Hematopoietic multipotent progenitor cell treated with erythropoietin and hydrocortisone succinate and interleukin-3 and kit ligand, for 6 days (in vitro differentiated cells): ENCODE results near the gene PPP1R14C.

Experiments
- DNase-seq: peaks from one replicate; pipeline ENCODE4 v3.0.0-alpha.2; 2015

The PPP1R14C gene

DNA sequence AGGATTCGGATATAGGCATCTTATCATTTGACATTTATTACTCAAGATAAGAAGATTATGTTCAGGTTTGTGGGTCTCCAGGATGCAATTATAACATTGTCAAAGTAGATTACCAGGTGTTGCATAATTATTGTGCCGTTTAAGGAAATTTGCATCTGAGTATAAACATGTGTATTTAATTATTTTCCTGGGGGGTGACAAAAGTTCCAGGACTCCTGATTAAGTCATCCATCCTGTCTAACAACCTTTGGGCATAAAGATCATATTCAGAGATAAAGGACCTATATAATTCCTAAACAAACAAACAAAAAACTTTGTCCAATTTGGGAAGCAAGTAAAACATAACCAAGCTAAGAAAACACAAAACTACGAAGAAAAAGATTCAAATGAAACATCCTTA lies 3.3 kb upstream of the PPP1R14C start:
- DNase-seq: no peak

GRCh38 chr6:150140236-150140969 lies 2.4 kb upstream of the PPP1R14C start:
- no peak for DNase-seq

DNA sequence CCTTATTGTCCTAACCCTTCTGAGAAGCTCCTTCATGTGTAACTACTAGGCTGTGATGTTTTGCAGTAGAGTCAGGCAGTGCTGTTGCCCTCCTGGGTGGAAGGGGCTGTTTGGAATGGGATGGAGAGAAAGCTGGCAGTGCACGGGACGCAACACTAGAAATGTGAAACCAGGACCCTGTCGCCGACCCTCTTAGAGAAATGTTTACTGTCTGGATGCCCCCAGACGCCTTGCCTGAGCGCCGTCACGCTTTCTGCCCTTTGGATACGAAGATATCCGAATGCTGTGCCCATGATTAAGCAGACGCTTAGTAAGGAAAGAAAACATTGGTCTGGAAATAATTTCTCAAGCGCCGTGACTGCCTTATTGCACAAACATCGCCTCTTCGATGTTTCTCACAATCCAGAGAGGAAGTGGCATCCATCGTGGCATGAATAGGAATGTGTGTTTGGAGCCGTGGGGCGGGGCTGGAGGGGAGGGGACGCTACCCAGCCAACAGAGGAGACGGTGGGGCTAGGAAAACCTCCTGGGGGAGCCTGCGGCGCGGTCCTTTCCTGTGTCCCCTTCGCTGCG lies 661 bp upstream of the PPP1R14C start:
- no peak for DNase-seq

DNA sequence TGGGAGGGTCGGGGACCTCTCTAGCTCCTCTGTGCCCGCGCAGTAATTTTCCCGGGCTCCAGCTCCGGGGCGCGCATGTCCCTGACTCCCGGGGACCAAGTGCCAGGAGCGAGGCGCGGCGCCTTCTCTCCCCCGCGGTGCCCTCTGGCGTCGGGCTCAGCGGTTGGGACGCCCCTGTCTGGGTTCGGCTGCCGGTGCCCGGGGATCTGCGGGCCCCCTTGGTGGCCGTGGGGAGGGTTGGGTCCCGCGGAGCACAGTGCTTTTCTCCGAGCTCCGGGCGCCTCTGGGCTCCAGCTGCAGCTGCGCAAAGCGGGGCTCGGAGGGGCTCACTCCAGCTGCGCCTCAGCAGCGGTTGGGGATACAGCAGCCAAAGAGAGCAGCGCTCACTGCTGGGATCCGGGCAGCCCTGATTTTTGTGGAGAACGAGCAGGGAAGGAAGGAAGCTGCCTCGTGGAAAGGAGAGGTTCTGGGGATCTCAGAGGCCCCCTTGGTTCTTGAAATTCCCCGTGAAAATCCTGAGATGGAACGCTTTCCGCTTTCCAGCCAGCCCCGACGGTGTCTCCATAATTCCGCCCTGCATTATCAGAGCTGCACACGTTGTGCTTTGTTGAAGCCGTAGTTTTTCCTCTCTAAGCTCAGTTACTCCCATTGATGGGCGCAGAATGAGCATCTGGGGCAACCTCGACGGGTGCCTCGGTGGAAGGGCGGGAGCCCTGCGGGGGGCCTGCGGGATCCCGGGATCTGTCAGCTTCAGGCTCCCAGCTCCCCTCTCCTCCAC lies 861 bp downstream of the PPP1R14C start:
- DNase-seq: no peak

GRCh38 chr6:150144294-150144868 lies 1.5 kb downstream of the PPP1R14C start:
- no peak for DNase-seq

DNA sequence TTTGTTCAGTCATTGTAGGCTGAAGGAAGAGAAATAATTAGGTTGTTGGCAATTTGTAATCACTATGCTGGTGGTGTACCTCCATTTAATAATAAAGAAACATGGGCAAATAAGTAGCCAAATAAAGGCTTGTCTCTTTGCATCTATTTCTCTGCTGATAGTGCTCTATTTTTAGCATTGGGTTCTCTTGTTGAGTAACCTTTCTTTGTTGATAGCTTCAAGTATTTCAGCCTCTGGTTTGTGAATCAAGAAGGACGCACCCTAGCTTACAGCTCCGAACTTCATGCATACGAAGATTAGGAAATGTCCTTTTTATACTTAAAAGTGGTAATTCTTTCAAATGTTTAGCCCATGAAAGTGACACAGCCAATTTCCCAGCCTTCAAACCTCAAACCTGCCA lies 2.6 kb downstream of the PPP1R14C start:
- no peak for DNase-seq

GRCh38 chr6:150145830-150146229 lies 3.0 kb downstream of the PPP1R14C start:
- DNase-seq: no peak

DNA sequence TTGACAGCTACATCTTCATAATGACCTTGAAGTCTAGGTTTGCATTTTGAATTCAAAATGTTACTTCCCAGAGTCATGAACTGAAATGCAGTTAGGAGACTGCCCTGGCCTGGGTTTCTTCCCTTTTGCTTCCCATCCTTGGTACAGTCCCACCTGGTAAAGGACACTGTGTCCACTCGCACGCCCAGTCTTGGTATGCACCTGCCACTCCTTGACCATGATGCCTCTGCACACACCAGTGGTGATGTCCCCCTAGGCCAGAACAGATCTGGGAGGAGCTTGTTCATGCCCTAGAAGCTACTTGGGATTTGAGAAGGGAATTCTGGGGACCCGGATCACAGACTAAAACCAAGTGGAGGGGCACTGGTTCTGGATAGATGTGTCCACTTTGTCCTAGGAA lies 3.6 kb downstream of the PPP1R14C start:
- DNase-seq: no peak

- no peak for DNase-seq
Measured at GRCh38 chr6:150149146-150149545, 6.3 kb downstream of the PPP1R14C start.

DNA sequence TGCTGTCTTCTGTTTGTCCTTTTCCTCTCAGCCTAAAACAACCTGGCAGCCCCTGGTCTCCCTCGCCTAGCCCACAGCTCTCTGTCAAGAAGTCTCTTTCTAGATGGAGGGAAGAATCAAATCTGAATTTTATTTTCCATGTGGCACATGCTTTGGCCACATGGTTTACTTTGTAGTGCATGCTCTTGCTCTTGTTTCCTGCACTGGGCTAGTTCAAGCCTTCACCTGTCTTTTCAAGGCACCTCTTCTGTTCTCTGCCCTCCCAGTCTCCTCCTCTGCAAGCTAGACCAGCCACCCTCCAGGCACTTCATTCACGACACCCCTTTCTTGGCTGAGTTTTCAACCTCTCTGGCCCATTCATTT lies 7.6 kb downstream of the PPP1R14C start:
- no peak for DNase-seq

GRCh38 chr6:150150821-150151646 lies 8.2 kb downstream of the PPP1R14C start:
- DNase-seq: peak; percentile 82

- peak; percentile 33 for DNase-seq
Measured at GRCh38 chr6:150152891-150153876, 10.3 kb downstream of the PPP1R14C start.

GRCh38 chr6:150153905-150154492 lies 11.2 kb downstream of the PPP1R14C start:
- DNase-seq: no peak

GRCh38 chr6:150156460-150156859 lies 13.6 kb downstream of the PPP1R14C start:
- no peak for DNase-seq

- no peak for DNase-seq
Measured at GRCh38 chr6:150157081-150157480, 14.2 kb downstream of the PPP1R14C start.

DNA sequence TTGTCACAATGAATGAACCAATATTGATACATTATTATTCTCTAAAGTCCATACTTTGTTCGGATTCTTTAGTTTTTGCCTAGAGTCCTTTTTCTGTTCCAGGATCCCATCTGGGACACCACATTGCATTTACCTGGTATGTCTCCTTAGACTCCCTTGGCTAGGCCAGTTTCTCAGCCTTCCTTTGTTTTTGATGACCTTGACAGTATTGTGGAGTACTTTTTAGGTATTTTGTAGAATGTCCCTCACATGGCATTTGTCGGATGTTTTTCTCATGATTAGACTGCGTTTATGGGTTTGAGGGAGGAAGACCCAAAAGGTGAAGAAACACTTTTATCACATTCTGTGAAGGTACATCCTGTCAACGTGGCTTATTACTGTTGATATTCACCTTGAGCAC lies 16.9 kb downstream of the PPP1R14C start:
- no peak for DNase-seq

GRCh38 chr6:150163970-150164369 lies 21.1 kb downstream of the PPP1R14C start:
- no peak for DNase-seq

DNA sequence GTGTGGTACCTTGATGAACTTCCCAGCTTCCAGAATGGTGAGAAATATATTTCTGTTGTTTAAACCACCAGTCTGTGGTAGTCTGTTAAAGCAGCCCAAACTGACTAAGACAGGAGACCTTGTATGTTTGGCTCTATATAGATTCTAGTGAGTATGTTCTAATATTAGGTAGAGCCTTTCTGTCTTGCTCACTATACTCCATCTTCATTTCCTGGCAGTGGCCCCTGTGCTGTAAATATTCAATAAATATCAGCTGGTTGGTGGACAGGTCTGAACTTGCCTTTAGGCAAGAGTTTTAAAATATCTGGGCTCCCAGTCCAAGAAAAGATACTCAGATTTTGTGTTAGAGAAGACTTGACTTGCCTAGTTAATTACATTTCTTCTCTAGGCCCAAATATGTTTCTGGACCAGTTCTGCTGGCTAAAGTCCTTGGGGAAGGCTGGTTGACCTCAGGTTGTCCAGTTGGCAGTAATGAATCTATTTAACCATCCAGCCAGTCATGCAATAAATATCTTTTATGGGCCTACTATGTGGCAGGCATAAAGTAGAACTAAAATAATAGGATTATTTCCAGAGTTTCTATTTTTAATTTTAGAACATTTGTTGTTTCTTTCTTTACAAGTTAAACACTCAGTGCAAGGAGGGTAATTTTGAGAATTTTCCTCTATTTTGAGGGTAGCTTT lies 22.3 kb downstream of the PPP1R14C start:
- no peak for DNase-seq

DNA sequence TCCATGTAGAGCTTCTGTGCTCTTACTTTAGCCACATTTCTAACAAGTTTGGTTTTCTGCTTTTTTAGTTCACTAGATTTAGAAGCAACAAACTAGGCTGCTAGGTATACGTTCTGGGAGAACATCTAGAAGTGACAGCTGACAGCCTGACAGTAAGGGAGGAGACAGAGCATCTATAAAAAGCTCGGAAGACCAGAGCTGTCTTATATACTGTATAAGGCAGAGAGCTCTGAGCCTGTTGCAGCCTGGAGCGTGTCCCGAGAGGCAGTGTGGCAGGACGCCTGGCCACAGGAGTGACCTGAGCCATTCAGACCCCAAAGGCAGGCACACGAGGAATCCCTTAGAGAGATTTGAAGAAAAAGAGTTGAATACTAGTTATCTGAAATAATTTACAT lies 24.6 kb downstream of the PPP1R14C start:
- DNase-seq: no peak

DNA sequence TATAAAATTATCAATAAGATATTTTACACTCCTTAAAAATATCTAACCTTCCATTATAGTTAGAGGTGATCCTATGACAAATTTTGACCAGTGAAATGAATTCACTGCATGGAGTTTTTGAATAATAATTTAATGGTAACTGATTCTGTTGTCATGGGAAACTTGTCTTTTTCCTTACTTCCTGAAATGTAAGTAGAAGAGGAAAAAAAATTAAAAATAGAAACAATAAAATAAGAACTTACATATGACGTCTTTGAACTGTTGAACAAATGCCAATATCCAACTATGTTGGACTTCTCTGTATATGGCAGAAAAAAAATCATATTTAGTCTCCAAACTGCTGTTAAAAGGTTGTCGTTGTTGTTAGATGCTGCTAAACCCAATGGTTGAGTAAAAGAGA lies 26.3 kb downstream of the PPP1R14C start:
- DNase-seq: no peak

- DNase-seq: no peak
Measured at GRCh38 chr6:150169609-150170008, 26.8 kb downstream of the PPP1R14C start.
